ENCODE data around the gene C17orf67.

DNA sequence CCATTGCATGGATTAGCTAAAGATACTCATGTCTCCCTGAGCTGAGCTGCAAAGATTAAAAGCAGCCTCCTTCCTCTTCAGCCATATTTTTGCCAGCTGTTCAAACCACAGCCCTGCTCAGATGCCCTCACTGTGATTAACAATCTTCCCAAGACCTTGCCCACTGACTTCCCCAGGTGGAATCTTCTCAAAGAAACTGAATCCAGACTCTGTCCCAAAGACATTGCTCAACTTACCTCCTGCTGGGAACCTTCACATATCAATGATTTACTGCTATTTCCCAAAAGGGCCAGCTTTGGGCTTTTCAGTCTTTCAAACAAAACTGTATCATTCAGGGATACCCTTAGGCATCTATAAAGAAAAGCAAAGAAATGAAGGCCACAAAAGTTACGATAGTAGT lies 9.2 kb downstream of the C17orf67 start:
- no peak for TF ChIP-seq CTCF (conservative IDR thresholded peaks at IDR 0.05)
- no peak for TF ChIP-seq ZFX (IDR thresholded peaks at IDR 0.05)
